Panc1 (cell line): ENCODE data around the gene FAF2. TPM values are rescaled to one million over a fixed set of nuclear protein-coding genes. Genes with fewer than 3 reads are reported as not detected.

Experiments
- ATAC-seq: fragments of 200-7000 bp; cut with Tn5 transposase; 2 replicates; pipeline ENCODE4 v1.9.1; 2020; ENCODE audit warnings: mild to moderate bottlenecking, moderate library complexity
- BruUV-seq: library from RNA; stranded (reverse); fragments of 400-500 nt; replicated peaks from 2 replicates; lab custom pipeline; 2021; lab: Mats Ljungman, UMichigan
- CTCF ChIA-PET: fragments of 300-600 bp; sonication (Branson Sonifier 250); formaldehyde crosslinking; loops from one replicate; lab custom pipeline; 2022; ENCODE audit warnings: antibody characterized with exemption; lab: Charles Lee
- POLR2A ChIA-PET: fragments of 300-600 bp; sonication (Branson Sonifier 250); formaldehyde crosslinking; loops from one replicate; lab custom pipeline; 2022; ENCODE audit warnings: antibody characterized with exemption; lab: Charles Lee
- DNase-seq: peaks from one replicate; pipeline ENCODE4 v3.0.0-alpha.2; 2010; ENCODE audit warnings: low read depth, low spot score
- H3K27ac ChIP-seq: 2 replicates; pipeline ENCODE4 v1.5.1; 2011; ENCODE audit warnings: mild to moderate bottlenecking, low read length, inconsistent platforms
- H3K27me3 ChIP-seq: fragments of 200-500 bp; sonication (Bioruptor generic); 2 replicates; pipeline ENCODE4 v1.6.0; 2014; ENCODE audit warnings: low read length, inconsistent platforms; ENCODE audit not compliant: control insufficient read depth, insufficient read depth
- H3K36me3 ChIP-seq: fragments of 200-500 bp; sonication (Bioruptor generic); 2 replicates; pipeline ENCODE4 v1.5.1; 2014; ENCODE audit warnings: inconsistent platforms, mild to moderate bottlenecking, low read length, moderate library complexity; ENCODE audit not compliant: control insufficient read depth, insufficient read depth
- H3K4me1 ChIP-seq: 2 replicates; pipeline ENCODE4 v1.5.1; 2011; ENCODE audit warnings: inconsistent platforms, mild to moderate bottlenecking, low read length, moderate library complexity; ENCODE audit not compliant: control insufficient read depth, insufficient read depth
- H3K4me3 ChIP-seq, 2 experiments: 2 replicates each; pipeline ENCODE4 v1.5.1; 2011 to 2012; ENCODE audit warnings: low read depth in 2 of 2, low read length in 2 of 2, mild to moderate bottlenecking in 2 of 2, inconsistent platforms in 1 of 2, moderate library complexity in 1 of 2
- H3K9me3 ChIP-seq: fragments of 200-500 bp; sonication (Bioruptor generic); 2 replicates; pipeline ENCODE4 v1.5.1; 2014; ENCODE audit warnings: low read depth, mild to moderate bottlenecking, inconsistent platforms, low read length, moderate library complexity; ENCODE audit not compliant: control insufficient read depth, insufficient read depth
- POLR2AphosphoS5 ChIP-seq: IDR thresholded peaks from 2 replicates; pipeline ENCODE4 v1.6.1; 2012; ENCODE audit warnings: mild to moderate bottlenecking, low read depth, low read length, moderate library complexity
- SIN3A ChIP-seq: IDR thresholded peaks from 2 replicates; pipeline ENCODE4 v1.6.1; 2012; ENCODE audit warnings: low read depth, mild to moderate bottlenecking, low read length, moderate library complexity, borderline replicate concordance; ENCODE audit not compliant: insufficient read depth
- TCF7L2 ChIP-seq: IDR thresholded peaks from 2 replicates; pipeline ENCODE4 v1.6.1; 2011; ENCODE audit warnings: mild to moderate bottlenecking, low read depth, low read length, inconsistent platforms
- in situ Hi-C: cut with HindIII; loops from 2 replicates; pipeline ENCODE4 v1.10.0; 2016; ENCODE audit warnings: low sequenced_read_pairs, low pct_unique_long_range_greater_than_20kb
- intact Hi-C: fragments of 100-400 bp; cut with micrococcal nuclease; formaldehyde crosslinking; loops from one replicate; pipeline ENCODE4 v1.10.0; 2022; ENCODE audit not compliant: unreplicated experiment
- total RNA-seq: library from RNA; stranded (reverse); gene quantifications from one replicate; pipeline ENCODE4 v1.2.1, GENCODE V29; 2021; ENCODE audit not compliant: unreplicated experiment
- TF ChIP-seq, protein P1 (sequence below), 2 experiments: IDR thresholded peaks; 2 replicates each; pipeline ENCODE4 v1.6.1; 2011 to 2012; ENCODE audit warnings: low read depth in 2 of 2, control low read depth in 1 of 2, low read length in 1 of 2, mild to moderate bottlenecking in 1 of 2, moderate library complexity in 1 of 2; ENCODE audit not compliant: insufficient read depth in 1 of 2
- TF ChIP-seq, protein P2 (sequence below): fragments of 450-650 bp; IDR thresholded peaks from 2 replicates; pipeline ENCODE4 v1.5.1; 2017; ENCODE audit warnings: mild to moderate bottlenecking

The FAF2 gene
- total RNA-seq, 1 experiment from 2014 or later: 86.6 TPM

DNA sequence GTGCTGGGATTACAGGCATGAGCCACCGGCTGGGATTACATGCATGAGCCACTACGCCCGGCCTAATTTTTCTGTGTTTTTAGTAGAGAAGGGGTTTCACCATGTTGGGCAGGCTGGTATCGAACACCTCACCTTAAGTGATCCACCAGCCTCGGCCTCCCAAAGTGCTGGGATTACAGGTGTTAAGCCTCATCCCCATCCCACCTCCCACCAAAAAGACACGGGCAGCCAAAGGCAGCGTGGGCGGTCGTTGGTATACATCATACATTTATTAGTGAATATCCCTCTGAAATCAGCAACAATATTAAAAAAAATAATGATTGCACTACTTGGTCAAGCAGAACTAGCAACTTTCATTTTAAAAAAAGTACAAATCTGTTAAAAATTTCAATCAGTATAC is 78.3 kb downstream of the FAF2 start:
- Histone ChIP-seq H3K4me1 (peaks cover 6% of the 10 kb centered on the region), H3K27ac (no peak overlapping the region), H3K27me3 (no peaks in the 10 kb centered on the region), H3K36me3 (peaks cover 4% of the 10 kb centered on the region; the same call in 1 of the 2 replicates), H3K4me3 (no peak overlapping the region), H3K9me3 (no peaks in the 10 kb centered on the region)
- TF ChIP-seq POLR2AphosphoS5: no peak
- no peak for TF ChIP-seq SIN3A
- TF ChIP-seq TCF7L2: no peak
- TF ChIP-seq, protein P1, sequence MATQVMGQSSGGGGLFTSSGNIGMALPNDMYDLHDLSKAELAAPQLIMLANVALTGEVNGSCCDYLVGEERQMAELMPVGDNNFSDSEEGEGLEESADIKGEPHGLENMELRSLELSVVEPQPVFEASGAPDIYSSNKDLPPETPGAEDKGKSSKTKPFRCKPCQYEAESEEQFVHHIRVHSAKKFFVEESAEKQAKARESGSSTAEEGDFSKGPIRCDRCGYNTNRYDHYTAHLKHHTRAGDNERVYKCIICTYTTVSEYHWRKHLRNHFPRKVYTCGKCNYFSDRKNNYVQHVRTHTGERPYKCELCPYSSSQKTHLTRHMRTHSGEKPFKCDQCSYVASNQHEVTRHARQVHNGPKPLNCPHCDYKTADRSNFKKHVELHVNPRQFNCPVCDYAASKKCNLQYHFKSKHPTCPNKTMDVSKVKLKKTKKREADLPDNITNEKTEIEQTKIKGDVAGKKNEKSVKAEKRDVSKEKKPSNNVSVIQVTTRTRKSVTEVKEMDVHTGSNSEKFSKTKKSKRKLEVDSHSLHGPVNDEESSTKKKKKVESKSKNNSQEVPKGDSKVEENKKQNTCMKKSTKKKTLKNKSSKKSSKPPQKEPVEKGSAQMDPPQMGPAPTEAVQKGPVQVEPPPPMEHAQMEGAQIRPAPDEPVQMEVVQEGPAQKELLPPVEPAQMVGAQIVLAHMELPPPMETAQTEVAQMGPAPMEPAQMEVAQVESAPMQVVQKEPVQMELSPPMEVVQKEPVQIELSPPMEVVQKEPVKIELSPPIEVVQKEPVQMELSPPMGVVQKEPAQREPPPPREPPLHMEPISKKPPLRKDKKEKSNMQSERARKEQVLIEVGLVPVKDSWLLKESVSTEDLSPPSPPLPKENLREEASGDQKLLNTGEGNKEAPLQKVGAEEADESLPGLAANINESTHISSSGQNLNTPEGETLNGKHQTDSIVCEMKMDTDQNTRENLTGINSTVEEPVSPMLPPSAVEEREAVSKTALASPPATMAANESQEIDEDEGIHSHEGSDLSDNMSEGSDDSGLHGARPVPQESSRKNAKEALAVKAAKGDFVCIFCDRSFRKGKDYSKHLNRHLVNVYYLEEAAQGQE (IDR thresholded peaks at IDR 0.05; ENCODE audit: insufficient read depth in 1 of 2, low read depth in 2 of 2, low read length in 1 of 2): no peak
- TF ChIP-seq, protein P2, sequence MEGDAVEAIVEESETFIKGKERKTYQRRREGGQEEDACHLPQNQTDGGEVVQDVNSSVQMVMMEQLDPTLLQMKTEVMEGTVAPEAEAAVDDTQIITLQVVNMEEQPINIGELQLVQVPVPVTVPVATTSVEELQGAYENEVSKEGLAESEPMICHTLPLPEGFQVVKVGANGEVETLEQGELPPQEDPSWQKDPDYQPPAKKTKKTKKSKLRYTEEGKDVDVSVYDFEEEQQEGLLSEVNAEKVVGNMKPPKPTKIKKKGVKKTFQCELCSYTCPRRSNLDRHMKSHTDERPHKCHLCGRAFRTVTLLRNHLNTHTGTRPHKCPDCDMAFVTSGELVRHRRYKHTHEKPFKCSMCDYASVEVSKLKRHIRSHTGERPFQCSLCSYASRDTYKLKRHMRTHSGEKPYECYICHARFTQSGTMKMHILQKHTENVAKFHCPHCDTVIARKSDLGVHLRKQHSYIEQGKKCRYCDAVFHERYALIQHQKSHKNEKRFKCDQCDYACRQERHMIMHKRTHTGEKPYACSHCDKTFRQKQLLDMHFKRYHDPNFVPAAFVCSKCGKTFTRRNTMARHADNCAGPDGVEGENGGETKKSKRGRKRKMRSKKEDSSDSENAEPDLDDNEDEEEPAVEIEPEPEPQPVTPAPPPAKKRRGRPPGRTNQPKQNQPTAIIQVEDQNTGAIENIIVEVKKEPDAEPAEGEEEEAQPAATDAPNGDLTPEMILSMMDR: no peak
- CTCF ChIA-PET: no interaction called here
- ATAC-seq (no peak), DNase-seq (no peak)
- POLR2A ChIA-PET: no interaction called here
- intact Hi-C loops (no loop called here), in situ Hi-C loops (no loop called here)
- no TSS peak for BruUV-seq

DNA sequence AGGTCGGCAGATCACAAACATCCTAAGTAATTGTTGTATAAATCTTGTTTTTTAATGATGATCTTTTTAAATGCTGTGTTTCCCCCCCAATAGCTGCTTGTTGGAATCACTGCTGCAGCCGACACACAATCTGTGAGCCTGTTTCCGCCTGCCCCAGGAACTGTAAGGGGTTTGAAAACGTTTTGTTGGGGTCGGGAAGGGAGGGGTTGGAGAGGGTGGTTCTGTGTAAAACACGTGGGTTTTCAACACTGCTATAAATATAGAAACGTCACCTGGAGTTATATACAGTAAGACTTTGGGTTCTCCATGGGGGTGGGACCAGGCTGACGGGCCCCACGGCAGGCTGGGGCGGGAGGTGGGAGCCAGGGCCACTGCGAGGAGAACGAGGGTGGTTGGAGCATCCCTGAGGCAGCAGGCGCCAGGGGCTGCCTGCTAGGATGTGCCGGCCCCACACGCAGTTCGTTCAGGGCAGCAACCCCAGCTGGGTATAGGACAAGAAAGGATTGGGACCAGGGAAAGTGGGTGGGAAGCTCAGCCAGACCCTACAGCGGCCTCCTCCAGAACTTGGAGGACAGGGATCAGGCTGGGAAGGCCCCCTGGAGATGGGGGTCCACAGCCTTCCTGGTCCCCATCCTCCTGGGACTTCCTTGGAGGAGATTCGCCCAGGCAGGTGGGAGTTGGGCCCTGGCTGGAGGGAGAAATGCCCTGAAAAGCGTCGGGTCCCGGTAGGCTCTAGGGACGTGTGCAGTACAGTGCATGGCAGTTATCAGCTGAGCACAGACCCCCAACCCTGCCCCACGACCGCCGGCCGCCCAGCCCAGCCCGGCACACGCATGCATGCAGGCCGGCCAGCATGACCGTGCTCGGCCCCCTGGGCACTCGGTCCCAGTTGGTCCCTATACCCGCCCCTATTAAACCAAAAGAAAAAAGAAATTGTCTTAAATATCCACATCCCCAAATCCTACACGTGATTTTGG is 79.3 kb downstream of the FAF2 start:
- TF ChIP-seq SIN3A (no peak), POLR2AphosphoS5 (no peak), TCF7L2 (no peak)
- TF ChIP-seq, protein P1 (IDR thresholded peaks at IDR 0.05; ENCODE audit: insufficient read depth in 1 of 2, low read depth in 2 of 2, low read length in 1 of 2): no peak
- TF ChIP-seq, protein P2: no peak
- no peak overlapping the region for H3K4me3 ChIP-seq
- no peak for ATAC-seq
- no peaks in the 10 kb centered on the region for H3K9me3 ChIP-seq
- no peak overlapping the region for H3K27ac ChIP-seq
- peaks cover 13% of the 10 kb centered on the region for H3K4me1 ChIP-seq
- intact Hi-C loops: no loop called here
- POLR2A ChIA-PET: no interaction called here
- BruUV-seq: TSS peak; percentile 67
- CTCF ChIA-PET: no interaction called here
- in situ Hi-C loops: no loop called here
- peaks cover 4% of the 10 kb centered on the region; the same call in 1 of the 2 replicates for H3K36me3 ChIP-seq
- no peak for DNase-seq
- no peaks in the 10 kb centered on the region for H3K27me3 ChIP-seq
